EH (cell line): ENCODE results near the gene TTC31.
"Not testable (repeated sequence)": the region's sequence is repeated elsewhere in the genome, so short reads cannot be mapped to it uniquely, and the experiment has no call there.

ENCODE experiments used
- DNase-seq: peaks from one replicate; pipeline ENCODE4 v3.0.0-alpha.2; 2015; ENCODE audit warnings: low read depth

Gene TTC31

DNA sequence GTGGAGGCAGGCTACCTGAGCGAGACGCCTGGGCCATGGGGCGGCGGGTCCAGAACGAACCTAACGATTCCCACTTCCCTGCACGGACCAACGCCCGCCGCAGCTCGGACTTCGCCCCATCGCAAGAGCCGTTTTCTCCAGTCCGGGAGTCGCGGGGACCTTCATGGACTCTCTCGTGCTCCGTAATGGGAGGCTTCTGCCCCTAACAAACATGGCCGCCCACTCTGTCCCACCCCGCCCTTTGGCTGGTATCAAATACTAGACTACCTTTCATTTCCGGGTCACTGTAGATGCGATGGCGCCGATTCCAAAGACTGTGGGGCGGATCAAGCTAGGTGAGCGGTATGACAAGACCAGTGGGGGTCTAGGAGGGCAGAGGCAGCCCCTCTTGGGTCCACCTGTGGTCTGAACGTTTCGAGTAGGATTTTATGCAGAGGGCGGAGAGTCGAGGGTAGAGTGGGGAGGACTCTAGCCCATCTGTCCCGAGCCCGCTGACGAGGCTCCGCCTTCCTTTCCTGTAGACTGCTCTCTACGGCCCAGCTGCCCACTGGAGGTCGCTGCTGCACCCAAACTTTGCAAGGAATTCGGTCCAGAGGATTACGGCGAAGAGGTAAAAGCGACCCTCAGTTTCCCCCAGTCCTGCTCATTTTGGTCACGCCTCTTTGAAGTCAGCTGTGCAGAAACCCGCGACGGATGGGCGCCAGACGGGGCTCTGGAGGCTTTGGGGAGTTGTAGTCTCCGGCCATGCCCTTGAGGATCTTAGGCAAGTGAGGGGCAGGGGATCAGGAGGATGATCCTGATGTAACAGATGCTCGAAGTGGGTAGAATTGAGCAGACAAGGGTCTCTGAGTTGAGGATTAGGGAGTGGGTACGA is at the start of gene TTC31, which contains the start of gene CCDC142:
TTC31 (plus strand) TSS at position 281 of the 874 bp plus-strand sequence; CDS start at position 296, 15 bp downstream.
CCDC142 (minus strand) TSS at position 198 of the 874 bp plus-strand sequence; CDS start at position 37, 161 bp downstream.
- DNase-seq: peak; percentile 97

DNA sequence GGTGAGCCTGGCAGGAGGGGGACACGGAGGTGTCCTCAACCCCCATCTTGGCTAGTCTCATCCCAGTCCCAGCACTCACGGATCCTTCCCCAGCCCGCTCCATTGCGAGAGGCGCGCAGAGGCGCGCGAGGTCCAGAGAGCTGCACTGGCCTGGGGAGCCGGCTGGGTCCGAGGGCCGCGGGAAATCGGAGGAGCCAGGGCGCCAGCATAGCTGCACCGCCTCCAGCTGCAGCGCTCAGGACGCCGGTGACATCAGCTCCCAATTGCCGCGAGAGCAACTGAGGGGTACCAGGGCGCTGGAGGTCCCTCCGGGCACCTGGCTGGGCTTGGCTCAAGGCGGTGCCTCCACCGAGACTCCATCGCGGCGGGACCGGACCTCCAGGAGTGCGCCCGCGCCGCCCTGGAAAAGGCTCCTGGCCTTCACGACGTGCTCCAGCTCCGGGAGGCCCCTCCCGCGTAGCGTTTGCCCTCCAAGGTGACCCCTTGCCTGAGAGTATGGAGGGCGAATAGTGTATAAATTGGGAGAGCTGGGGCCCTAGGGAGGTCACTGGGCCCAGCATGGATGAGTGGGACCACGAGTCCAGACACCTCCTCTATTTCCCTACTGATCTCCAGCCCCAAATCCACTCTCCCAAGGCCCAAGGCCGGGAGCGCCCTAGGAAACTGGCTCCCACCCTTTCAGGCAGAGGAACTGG is 46.6 kb upstream of the TTC31 start:
- no peak for DNase-seq

DNA sequence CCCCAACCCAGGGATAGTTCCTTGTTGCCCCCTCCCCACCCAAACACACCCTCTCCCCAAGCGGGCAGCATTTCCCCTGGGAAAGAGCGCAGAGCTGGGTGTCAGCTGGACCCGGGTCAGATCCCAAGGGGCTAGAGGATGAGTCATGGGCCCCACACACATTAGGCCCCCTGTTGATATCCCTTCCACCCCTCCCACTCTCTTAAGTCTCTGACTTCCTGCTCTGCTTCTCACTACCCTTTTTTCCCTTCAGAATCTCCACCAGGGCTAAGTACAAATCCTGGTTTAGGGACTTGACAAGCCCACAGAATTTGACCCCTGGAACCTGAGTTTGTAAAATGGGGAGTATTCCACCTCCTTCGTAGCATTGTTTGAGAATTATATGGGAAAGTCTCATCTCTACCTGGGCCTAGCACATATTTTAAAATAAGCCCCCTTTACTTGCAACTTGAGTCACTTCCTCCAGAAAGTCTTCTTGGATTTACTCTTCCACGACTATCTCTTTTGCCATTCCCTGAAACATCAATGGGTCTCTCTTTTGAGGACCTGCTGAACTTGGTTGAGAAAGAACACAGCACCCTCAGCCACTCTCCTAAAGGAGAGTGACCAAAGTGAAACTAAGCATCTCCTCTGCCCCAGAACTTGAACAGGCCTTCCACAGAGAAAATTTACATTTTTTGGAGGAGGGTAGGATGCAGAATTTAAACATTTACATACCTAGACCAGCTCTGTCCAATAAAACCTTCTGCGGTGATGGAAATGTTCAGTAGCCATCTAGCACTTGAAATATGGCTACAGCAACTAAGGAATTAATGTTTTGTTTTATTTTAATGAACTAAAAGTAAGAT is 45.8 kb upstream of the TTC31 start:
- no peak for DNase-seq

DNA sequence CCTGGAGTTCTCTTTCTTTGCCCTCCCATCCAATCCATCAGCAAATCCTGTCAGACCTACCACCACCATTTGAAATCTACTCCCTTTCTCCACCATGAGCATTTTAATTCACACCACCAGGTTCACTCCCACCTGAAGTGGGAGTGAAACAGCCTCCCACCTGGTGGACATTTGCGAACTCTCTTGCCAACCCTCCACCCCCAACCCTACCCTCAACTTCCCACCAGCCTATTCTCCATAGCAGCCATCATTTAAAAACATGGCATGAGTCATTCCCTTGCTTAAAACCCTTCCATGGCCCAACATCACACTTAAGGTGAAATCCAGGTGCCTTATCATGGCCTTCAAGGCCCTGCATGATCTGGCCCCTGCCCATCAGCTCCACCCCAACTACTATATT is 44.6 kb upstream of the TTC31 start:
- no peak for DNase-seq

DNA sequence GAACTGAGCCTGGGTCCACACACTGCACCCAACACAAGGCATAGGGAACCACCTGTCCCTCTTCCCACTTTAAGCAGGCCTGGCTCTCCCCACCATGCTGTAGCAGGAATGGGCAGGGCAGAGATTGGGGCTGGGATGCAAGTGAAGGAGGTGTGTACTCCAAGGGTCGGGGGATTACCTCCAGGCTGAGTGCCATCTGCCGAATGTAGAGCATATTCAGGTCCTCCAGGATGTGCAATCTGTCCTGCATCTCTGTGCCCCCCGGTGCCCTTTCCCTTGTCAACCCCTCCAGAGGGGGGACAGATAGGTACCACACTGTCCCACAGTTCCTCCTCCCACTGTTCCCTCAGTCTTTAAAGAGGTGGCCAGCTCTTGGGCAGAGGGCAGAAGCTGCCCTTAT is 43.5 kb upstream of the TTC31 start:
- DNase-seq: no peak

DNA sequence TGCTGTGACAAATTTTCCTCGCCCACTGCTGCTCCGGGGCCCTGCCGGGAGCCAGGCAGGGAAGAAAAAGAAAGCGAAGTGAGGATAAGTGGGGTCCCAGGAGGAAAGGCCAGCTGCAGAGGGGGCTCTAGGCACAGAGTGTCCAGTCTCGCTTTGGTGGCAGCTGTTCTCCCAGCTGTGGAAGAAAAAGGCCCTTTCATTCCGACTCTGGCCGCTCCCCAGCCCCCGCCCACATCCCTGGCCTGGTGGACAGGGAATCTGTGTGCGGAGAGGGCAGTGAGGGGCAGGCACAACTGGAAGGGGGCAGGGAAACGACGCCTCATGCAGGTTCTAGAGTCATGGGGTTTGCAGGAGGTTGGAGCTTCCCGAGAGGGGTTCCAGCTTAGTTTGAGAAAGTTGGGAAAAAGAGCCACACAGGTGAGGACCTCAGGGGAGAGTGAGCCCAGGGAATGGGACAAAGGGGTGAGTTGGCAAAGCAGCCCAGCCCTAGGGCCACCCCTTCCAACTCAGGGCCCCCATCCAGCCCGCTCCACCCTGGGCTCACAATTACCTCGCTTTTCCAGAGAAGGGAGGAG is 43.0 kb upstream of the TTC31 start:
- DNase-seq: peak; percentile 65

DNA sequence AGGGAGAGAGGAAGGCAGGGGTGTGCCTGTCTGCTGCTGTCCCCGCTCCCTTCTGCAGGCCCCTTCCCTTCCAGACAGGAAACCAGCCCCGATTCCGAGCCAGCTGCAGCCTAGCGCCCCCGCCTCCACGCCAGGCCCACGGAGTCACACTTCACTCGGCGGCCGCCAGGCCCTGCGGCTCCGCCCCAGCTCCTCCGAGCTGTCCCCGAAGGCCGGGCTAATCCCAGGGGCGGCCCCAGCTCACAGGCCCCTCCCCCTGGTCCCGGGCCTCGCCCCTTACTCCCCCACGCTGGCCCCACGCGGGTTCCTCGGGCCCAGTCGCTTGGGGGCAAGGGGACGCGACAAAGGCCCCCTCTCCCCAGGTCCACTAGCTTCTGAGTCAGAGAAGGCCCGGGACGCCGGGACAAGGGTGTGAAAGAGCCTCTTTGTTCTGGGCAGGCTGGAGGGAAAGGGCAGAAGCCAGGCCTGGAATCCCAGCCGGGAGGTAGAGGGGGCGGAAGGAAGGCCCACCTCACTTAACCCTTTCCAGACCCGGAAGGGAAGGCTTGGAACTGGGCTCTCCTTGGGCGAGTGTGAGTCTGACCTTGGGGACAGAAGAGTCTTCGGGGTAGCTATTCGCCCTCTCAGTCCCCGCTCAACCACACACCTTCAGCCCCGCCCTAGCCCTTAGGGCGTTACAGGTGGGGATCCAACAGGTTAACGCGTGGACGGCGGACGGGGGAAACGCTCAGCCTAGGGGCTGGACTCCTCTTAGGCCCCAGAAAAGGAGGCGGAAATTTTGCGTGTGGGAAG is 42.3 kb upstream of the TTC31 start:
- DNase-seq: peak; percentile 87

DNA sequence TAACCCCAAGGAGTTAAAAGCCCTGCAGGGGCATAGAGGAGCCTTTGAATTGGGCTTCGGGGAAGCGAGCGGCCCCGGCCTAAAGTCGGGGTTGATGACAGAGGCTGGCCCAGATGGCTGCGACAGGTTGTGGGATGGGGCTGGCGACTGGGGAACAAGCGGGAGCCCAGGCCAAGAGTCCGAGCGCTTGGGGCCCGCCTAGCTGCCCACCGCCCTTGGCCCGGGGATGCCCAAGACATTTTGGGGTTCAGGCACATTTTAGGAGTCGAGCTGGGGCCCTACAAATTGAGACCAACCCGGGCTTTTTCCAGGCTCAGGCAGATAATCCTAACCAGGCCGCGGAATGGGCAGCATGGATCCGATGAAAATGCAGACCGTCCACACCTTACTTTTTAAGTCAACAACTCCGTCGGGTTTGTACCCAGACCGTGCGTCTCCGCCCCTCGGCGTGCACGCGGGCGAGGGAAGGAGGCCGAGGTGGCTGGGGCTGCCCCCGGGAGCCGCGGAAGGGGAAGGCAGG is 41.7 kb upstream of the TTC31 start:
- no peak for DNase-seq

DNA sequence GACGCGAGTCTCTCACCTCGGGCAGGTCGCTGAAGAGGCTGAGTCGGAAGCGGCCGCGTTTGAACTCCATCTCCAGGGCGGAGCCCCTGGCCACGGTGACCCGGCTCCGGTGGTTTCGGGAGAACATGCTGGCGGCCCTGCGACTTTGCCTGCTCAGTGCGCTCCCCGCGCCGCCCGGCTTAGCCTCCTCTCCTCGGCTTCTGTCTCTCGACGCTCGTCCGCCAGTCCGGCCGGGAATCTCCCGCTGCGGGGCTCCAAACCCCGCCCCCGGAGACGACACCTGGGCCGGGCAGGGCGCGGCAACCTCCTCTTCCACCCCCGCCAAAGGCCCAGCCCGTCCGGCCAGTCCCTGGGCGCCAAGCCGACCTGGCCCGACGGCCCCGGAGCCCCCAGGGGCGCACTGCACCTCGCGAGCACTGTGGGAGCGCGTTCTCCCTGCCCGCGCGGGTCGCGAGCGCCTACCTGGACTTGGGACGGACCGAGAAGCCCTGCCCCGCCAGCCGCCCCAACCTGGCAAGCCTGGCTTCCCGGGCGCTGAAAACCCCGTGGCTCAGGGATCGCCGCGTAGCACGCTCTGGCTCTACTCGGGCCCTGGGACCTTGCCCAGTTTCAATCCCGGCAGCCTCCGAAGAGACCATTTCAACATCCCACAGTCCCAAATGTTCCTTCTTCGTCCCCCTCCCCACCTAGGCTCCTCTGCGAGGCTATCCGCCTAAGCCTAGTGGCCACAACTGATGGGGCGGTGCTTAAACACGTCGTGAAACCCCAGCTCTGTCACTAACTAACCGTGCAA is 41.0 kb upstream of the TTC31 start, which contains the start of gene RTKN:
RTKN (minus strand) TSS at position 248 of the 793 bp plus-strand sequence; CDS start at position 127, 121 bp downstream.
- no peak for DNase-seq

DNA sequence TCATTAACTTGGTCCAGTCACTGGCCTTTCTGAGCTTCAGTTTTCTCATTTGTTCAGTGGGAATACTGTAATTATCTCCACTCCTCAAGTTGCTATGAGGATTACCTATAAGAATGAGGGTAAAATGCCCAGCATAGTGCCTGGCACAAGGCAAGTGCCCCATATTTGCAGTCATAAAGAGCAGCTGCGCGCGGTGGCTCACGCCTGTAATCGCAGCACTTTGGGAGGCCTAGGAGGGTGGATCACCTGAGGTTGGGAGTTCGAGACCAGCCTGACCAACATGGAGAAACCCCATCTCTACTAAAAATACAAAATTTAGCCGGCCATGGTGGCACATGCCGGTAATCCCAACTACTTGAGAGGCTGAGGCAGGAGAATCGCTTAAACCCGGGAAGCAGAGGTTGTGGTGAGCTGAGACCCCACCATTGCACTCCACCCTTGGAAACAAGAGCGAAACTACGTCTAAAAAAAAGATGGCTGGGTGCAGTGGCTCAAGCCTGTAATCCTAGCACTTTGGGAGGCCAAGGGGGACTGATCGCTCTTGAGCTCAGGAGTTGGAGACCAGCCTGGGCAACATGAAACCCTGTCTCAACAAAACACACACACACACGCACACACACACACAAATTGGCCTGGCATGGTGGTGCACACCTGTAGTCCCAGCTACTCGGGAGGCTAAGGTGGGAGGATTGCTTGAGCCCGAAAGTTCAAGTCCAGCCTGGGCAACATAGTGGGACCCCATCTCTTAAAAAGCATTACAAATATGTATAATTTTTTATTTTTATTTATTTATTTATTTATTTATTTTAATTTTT is 40.2 kb upstream of the TTC31 start:
- DNase-seq: not testable (repeated sequence)

DNA sequence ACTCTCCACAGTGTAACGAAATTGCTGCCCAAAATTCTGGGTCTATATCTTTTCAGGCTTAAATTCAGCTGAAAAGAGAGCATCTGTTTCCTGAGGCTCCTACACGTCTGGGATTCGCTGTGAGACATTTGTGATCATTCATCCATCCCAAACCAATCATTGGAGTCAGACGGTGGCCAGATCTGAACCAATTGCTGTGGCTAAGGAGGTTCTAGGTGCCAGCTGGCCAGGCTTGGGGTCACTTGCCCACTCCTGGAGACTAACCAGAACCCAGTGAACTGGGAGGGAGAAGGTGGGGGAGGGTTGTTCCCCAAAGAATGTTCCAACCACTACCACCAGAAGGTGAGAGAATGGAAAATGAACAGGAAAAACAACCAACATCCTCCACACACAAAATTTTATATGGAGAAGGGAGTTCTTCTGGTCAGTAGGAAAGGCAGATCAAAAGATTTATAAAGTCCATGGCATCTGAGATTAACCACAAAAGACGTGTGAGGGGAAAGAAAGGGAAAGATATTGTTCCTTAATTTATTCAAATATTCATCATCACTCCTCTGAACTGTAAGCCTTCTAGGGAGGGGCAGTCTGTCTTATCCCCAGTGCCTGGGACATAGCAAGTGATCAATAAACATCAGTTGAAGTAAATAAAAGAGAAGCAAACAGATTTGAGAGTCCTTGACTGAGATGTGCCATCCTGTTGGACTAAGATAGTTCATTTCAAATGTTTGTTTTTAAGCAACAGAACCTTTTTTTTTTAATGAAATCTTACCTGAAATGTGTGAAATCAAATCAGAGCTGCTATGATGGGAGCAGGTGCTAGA is 38.2 kb upstream of the TTC31 start:
- no peak for DNase-seq

DNA sequence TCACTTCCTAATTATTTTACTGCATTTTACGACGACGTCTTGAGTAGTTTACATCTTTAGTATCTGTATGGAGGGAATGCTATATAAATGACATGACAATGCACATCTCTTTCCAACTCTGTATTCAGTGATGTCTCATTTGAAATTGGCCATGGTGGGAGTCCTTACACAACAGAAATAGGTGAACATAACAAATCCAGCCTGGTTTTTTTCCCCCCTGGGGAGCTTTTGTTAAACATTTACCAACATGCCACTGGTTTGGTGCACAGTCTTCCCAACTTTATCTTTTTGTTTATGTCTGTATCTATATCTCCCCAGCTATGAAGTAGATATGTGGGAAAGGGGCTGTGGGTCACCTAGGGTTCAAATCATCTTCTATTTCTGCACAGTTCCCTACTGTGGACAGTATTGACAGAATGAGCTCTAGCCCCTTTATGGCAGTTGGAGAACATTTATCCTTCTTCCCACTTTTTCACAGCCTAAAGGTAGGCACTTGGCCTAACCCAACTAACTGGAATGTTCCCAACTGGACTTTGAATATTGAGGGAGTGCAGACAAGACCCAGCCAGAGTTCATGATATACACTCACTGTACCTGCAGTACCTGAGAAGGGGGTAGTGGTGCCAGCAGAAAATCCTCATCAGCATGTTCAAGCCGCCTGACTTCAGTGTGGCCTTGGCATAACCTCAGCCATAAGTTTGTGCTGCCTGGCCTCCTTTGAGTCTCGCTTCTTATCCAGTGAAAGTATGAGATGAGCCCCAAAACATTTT is 35.5 kb upstream of the TTC31 start:
- DNase-seq: no peak

DNA sequence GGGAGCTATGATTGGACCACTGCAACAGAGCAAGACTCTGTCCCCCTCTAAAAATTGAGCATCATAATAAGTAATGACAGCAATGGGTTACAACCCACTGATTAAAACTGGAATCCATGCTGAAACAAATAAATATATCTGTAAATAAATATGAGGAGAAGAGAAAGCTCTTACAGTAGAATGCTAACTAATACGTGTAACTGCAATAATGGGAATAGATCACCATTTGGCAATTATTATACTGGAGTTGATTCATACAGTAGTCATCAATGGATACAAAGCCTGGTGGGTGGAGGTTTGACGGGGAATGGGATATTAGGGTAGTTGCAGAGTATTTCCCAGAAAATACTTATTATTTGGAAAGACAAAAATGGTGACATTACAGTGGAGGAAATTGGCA is 34.1 kb upstream of the TTC31 start:
- DNase-seq: no peak

DNA sequence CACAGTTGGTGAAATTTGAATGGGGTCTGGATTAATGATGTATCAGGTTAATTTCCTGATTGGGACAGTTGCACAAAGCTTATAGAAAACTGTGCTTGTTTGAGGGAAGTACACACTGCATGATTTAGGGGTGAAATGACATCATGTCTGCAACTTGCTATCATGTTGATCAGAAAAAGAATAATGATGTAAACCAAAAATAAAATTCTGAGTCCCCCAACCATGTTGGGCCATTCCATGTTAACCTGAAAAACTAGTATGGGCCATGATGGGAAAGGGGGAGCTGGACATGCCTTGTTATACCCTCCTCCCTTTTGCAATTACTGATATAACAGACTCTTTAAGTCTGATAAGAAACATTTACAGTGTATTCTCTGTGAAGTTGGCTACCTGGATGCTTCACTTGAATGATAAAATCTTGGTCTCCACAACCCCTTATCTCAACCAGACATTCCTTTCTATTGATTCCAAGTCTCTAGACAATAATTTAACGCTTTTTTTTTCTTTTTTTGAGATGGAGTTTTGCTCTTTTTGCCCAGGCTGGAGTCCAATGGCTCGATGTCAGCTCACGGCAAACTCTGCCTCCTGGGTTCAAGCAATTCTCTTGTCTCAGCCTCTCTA is 32.2 kb upstream of the TTC31 start:
- no peak for DNase-seq

DNA sequence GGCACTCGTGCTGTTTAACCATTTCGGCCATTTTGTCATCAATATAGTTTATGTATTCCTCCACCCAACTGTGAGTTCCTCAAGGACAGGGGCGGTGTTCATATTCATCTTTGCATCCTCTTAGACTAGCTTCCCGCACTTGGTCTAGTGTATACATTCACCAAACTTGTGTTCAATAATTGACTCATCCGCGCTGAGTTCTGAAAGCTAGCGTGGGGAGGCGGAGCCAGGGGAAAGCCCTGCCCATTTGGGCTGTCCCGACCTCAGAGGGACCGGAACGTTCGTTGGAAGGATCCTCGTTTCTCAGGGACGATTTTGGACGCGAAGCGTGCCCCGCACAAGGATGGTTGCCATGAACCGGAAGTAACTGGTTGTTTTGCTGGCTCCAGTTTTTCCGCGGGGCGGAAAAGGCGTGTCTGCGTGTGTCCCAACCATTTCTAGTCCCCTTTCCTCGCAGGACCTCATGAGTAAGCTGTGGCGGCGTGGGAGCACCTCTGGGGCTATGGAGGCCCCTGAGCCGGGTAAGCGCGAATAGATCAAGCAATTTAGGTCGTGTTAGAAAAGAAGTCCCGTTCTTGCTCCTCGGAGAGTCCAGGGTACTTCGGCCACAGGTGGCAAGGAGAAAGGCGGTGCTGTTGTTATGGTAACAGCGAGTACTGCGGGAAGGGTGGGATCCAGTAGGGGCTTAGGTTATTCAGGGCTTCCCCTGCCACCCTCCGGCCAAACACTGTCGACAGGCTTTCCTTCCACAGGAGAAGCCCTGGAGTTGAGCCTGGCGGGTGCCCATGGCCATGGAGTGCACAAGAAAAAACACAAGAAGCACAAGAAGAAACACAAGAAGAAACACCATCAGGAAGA is 28.0 kb upstream of the TTC31 start, which contains the start of gene INO80B:
INO80B (plus strand) TSS at position 434 of the 858 bp plus-strand sequence; CDS start at position 464, 30 bp downstream.
- peak; percentile 97 for DNase-seq

DNA sequence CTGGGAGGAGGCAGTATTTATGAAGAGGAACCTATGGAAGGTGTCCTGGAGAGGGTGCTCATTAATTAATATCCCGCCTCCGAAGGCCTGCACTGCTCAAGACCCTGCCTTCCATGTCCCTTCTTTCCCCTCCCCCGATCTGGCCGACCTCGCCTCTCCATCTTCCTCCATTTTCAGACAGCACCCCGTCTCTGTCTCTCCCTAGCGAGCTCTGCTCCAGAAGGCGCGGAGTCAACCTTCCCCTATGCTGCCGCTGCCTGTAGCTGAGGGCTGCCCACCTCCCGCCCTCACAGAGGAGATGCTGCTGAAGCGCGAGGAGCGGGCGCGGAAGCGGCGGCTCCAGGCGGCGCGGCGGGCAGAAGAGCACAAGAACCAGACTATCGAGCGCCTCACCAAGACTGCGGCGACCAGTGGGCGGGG is 25.7 kb upstream of the TTC31 start:
- no peak for DNase-seq
